Activated T-helper 17 cell treated with anti-CD3 and anti-CD28 coated beads, Interleukin-2, amount 50 U/mL, for 72 hours (primary cell): ENCODE results near the gene RBMS3. TPM values are rescaled to one million over a fixed set of nuclear protein-coding genes. Genes with fewer than 3 reads are reported as not detected.
"Not testable (repeated sequence)": the region's sequence is repeated elsewhere in the genome, so short reads cannot be mapped to it uniquely, and the experiment has no call there.

ENCODE experiments used
- ATAC-seq: fragments of 150-1000 bp; cut with Tn5 transposase; replicated peaks from 2 replicates; pipeline ENCODE4 v1.10.0; 2021; ENCODE audit warnings: mild to moderate bottlenecking, moderate library complexity
- H3K27ac Mint-ChIP-seq: one replicate; pipeline ENCODE4 v1.8.0; 2022; ENCODE audit warnings: mixed read lengths
- H3K27me3 Mint-ChIP-seq: one replicate; pipeline ENCODE4 v1.8.0; 2022; ENCODE audit warnings: mixed read lengths
- H3K36me3 Mint-ChIP-seq: one replicate; pipeline ENCODE4 v1.8.0; 2022; ENCODE audit warnings: low read depth, mild to moderate bottlenecking, mixed read lengths
- H3K4me1 Mint-ChIP-seq: one replicate; pipeline ENCODE4 v1.8.0; 2022; ENCODE audit warnings: mixed read lengths
- H3K4me3 Mint-ChIP-seq: one replicate; pipeline ENCODE4 v1.8.0; 2022; ENCODE audit warnings: mild to moderate bottlenecking, mixed read lengths
- H3K9me3 Mint-ChIP-seq: one replicate; pipeline ENCODE4 v1.8.0; 2022; ENCODE audit warnings: mixed read lengths
- total RNA-seq, 2 donors: library from RNA; stranded (reverse); gene quantifications; one replicate each; pipeline ENCODE4 v1.2.3, GENCODE V29; 2022

Gene RBMS3
- total RNA-seq, 2 donors from 2014 or later: 0.37 to 5.8 TPM

- no peak overlapping the region for H3K4me3 Mint-ChIP-seq
- no peaks in the 10 kb centered on the region for H3K36me3 Mint-ChIP-seq
- no peaks in the 10 kb centered on the region for H3K4me1 Mint-ChIP-seq
- ATAC-seq: no peak
- no peaks in the 10 kb centered on the region for H3K27me3 Mint-ChIP-seq
- no peaks in the 10 kb centered on the region for H3K9me3 Mint-ChIP-seq
- H3K27ac Mint-ChIP-seq: no peak overlapping the region
These were observed 72.9 kb downstream of the RBMS3 start for GRCh38 chr3:29353807-29354206.

GRCh38 chr3:29354894-29355293, 74.0 kb downstream of the RBMS3 start:
- Mint-ChIP-seq H3K36me3 (no peaks in the 10 kb centered on the region), H3K9me3 (no peaks in the 10 kb centered on the region), H3K4me1 (no peaks in the 10 kb centered on the region), H3K27ac (no peak overlapping the region), H3K27me3 (no peaks in the 10 kb centered on the region), H3K4me3 (no peak overlapping the region)
- no peak for ATAC-seq

GRCh38 chr3:29356062-29356461, 75.2 kb downstream of the RBMS3 start:
- no peak overlapping the region for H3K27ac Mint-ChIP-seq
- ATAC-seq: no peak
- no peaks in the 10 kb centered on the region for H3K9me3 Mint-ChIP-seq
- H3K4me1 Mint-ChIP-seq: no peaks in the 10 kb centered on the region
- H3K27me3 Mint-ChIP-seq: no peaks in the 10 kb centered on the region
- no peak overlapping the region for H3K4me3 Mint-ChIP-seq
- H3K36me3 Mint-ChIP-seq: no peaks in the 10 kb centered on the region

- not testable (repeated sequence) for H3K27me3 Mint-ChIP-seq, H3K36me3 Mint-ChIP-seq, H3K9me3 Mint-ChIP-seq, H3K27ac Mint-ChIP-seq, ATAC-seq, H3K4me1 Mint-ChIP-seq, H3K4me3 Mint-ChIP-seq
These were observed 79.4 kb downstream of the RBMS3 start for GRCh38 chr3:29360289-29360688.

- H3K36me3 Mint-ChIP-seq: no peaks in the 10 kb centered on the region
- H3K4me1 Mint-ChIP-seq: no peaks in the 10 kb centered on the region
- ATAC-seq: no peak
- no peaks in the 10 kb centered on the region for H3K27me3 Mint-ChIP-seq
- peaks cover 5% of the 10 kb centered on the region for H3K9me3 Mint-ChIP-seq
- H3K4me3 Mint-ChIP-seq: no peak overlapping the region
- H3K27ac Mint-ChIP-seq: no peak overlapping the region
These were observed 82.2 kb downstream of the RBMS3 start for GRCh38 chr3:29363110-29363509.

- no peak overlapping the region for H3K27ac Mint-ChIP-seq
- no peak overlapping the region for H3K4me3 Mint-ChIP-seq
- ATAC-seq: no peak
- H3K36me3 Mint-ChIP-seq: no peaks in the 10 kb centered on the region
- H3K9me3 Mint-ChIP-seq: no peaks in the 10 kb centered on the region
- no peaks in the 10 kb centered on the region for H3K27me3 Mint-ChIP-seq
- no peaks in the 10 kb centered on the region for H3K4me1 Mint-ChIP-seq
These were observed 89.2 kb downstream of the RBMS3 start for GRCh38 chr3:29370021-29370420.

GRCh38 chr3:29370476-29371420, 89.9 kb downstream of the RBMS3 start:
- H3K4me3 Mint-ChIP-seq: no peak overlapping the region
- H3K27me3 Mint-ChIP-seq: no peaks in the 10 kb centered on the region
- no peaks in the 10 kb centered on the region for H3K36me3 Mint-ChIP-seq
- no peak overlapping the region for H3K27ac Mint-ChIP-seq
- H3K9me3 Mint-ChIP-seq: no peaks in the 10 kb centered on the region
- no peak for ATAC-seq
- H3K4me1 Mint-ChIP-seq: no peaks in the 10 kb centered on the region

- H3K27me3 Mint-ChIP-seq: no peaks in the 10 kb centered on the region
- no peaks in the 10 kb centered on the region for H3K4me1 Mint-ChIP-seq
- no peak overlapping the region for H3K27ac Mint-ChIP-seq
- H3K4me3 Mint-ChIP-seq: no peak overlapping the region
- ATAC-seq: no peak
- no peaks in the 10 kb centered on the region for H3K9me3 Mint-ChIP-seq
- H3K36me3 Mint-ChIP-seq: no peaks in the 10 kb centered on the region
These were observed 92.3 kb downstream of the RBMS3 start for GRCh38 chr3:29373131-29373680.

GRCh38 chr3:29374226-29374625, 93.4 kb downstream of the RBMS3 start:
- Mint-ChIP-seq H3K9me3 (no peaks in the 10 kb centered on the region), H3K36me3 (no peaks in the 10 kb centered on the region), H3K4me3 (no peak overlapping the region), H3K4me1 (no peaks in the 10 kb centered on the region), H3K27ac (no peak overlapping the region), H3K27me3 (no peaks in the 10 kb centered on the region)
- no peak for ATAC-seq

GRCh38 chr3:29379097-29379496, 98.2 kb downstream of the RBMS3 start:
- H3K27ac Mint-ChIP-seq: no peak overlapping the region
- no peaks in the 10 kb centered on the region for H3K27me3 Mint-ChIP-seq
- H3K9me3 Mint-ChIP-seq: no peaks in the 10 kb centered on the region
- H3K36me3 Mint-ChIP-seq: no peaks in the 10 kb centered on the region
- H3K4me3 Mint-ChIP-seq: no peak overlapping the region
- no peaks in the 10 kb centered on the region for H3K4me1 Mint-ChIP-seq
- no peak for ATAC-seq

GRCh38 chr3:29381595-29381994, 100.7 kb downstream of the RBMS3 start:
- H3K36me3 Mint-ChIP-seq: no peaks in the 10 kb centered on the region
- no peak overlapping the region for H3K27ac Mint-ChIP-seq
- no peaks in the 10 kb centered on the region for H3K4me1 Mint-ChIP-seq
- no peaks in the 10 kb centered on the region for H3K27me3 Mint-ChIP-seq
- no peak for ATAC-seq
- no peak overlapping the region for H3K4me3 Mint-ChIP-seq
- H3K9me3 Mint-ChIP-seq: peaks cover under 1% of the 10 kb centered on the region

GRCh38 chr3:29382409-29382808, 101.5 kb downstream of the RBMS3 start:
- Mint-ChIP-seq H3K9me3 (peaks cover 5% of the 10 kb centered on the region), H3K4me3 (no peak overlapping the region), H3K27me3 (no peaks in the 10 kb centered on the region), H3K4me1 (no peaks in the 10 kb centered on the region), H3K27ac (no peak overlapping the region), H3K36me3 (no peaks in the 10 kb centered on the region)
- no peak for ATAC-seq

- no peak for ATAC-seq
- Mint-ChIP-seq H3K4me3 (no peak overlapping the region), H3K9me3 (peaks cover 5% of the 10 kb centered on the region), H3K36me3 (no peaks in the 10 kb centered on the region), H3K27me3 (no peaks in the 10 kb centered on the region), H3K4me1 (no peaks in the 10 kb centered on the region), H3K27ac (no peak overlapping the region)
These were observed 102.0 kb downstream of the RBMS3 start for GRCh38 chr3:29382845-29383244.

GRCh38 chr3:29384640-29385039, 103.8 kb downstream of the RBMS3 start:
- H3K4me1 Mint-ChIP-seq: no peaks in the 10 kb centered on the region
- no peak overlapping the region for H3K27ac Mint-ChIP-seq
- H3K4me3 Mint-ChIP-seq: no peak overlapping the region
- no peaks in the 10 kb centered on the region for H3K27me3 Mint-ChIP-seq
- H3K9me3 Mint-ChIP-seq: peaks cover 8% of the 10 kb centered on the region
- ATAC-seq: no peak
- no peaks in the 10 kb centered on the region for H3K36me3 Mint-ChIP-seq

- H3K36me3 Mint-ChIP-seq: no peaks in the 10 kb centered on the region
- peaks cover 8% of the 10 kb centered on the region for H3K9me3 Mint-ChIP-seq
- no peaks in the 10 kb centered on the region for H3K27me3 Mint-ChIP-seq
- no peaks in the 10 kb centered on the region for H3K4me1 Mint-ChIP-seq
- H3K4me3 Mint-ChIP-seq: no peak overlapping the region
- ATAC-seq: no peak
- no peak overlapping the region for H3K27ac Mint-ChIP-seq
These were observed 104.4 kb downstream of the RBMS3 start for GRCh38 chr3:29385046-29385830.
